Right renal cortex interstitium (tissue), 3 donors: ENCODE measurements around the gene CCAR1. TPM values are rescaled to one million over a fixed set of nuclear protein-coding genes. Genes with fewer than 3 reads are reported as not detected.
"Not testable (repeated sequence)": the region's sequence is repeated elsewhere in the genome, so short reads cannot be mapped to it uniquely, and the experiment has no call there.

Experiments
- DNase-seq, 3 donors: peaks; one replicate each; pipeline ENCODE4 v3.0.0-alpha.2; 2013; ENCODE audit warnings: low read depth in 3 of 3, low spot score in 2 of 3
- polyA plus RNA-seq, 3 donors: library from polyadenylated mRNA; unstranded; fragments of 120-200 nt; gene quantifications; one replicate each; pipeline ENCODE4 v1.2.1, GENCODE V29; 2013; ENCODE audit not compliant: insufficient read length in 3 of 3

The CCAR1 gene
- polyA plus RNA-seq, 3 donors, result 178 to 197 (median 182) TPM

DNA sequence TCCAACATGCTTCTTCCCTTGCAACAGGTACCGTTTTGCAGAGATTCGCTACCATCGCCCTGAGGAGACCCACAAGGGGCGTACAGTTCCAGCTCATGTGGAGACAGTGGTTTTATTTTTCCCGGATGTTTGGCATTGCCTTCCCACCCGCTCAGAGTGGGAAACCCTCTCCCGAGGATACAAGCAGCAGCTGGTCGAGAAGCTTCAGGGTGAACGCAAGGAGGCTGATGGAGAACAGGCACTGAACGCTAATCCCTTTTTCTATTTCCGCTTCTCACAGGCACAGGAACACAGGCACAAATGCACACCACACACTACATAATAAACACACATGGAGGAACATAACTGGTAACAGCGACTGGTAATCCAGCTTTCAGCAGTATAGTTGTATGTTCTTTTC is 35.2 kb downstream of the CCAR1 start:
- DNase-seq, result no peak

DNA sequence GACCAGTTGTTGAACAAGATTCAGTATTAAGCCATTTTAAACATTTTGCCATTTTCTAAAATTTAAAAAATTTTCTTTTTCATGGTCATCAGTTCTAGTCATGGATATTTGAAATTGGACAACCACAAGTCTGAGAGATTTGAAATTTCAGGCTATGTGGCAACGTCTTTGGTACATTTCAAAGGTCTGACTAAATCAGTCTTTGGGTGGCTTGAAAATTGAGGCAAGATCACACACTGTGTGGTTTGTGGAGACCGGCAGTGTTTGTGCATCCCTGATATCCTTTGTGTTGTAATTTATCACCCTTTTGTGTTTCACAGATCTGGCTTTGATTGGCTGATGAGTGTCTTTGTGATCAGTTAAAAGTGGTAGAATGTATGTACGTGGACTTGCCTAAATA is 35.7 kb downstream of the CCAR1 start:
- no peak for DNase-seq

DNA sequence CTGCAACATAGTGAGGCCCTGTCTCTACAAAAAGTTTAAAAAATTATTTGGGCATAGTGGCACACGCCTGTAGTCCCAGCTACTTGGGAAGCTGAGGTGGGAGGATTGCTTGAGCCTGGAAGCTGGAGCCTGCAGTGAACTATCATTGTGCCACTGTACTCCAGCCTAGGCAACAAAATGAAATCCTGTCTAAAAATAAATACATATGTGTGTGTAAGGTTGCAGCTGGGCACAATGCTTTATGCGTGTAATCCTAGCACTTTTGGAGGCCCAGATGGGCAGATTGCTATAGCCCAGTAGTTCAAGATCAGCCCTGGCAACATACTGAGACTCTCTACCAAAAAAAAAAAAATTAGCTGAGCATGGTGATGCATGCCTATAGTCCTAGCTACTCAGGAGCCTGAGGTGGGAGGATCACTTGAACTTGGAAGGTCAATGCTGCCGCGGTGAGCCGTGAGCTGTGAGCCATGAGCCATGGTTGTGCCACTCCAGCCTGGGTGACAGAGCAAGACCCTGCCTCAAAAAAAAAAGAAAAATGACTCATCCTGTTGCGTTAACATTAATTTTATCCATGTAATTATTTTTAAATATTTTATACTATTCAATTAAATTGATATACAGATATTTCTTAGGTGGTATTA is 38.3 kb downstream of the CCAR1 start:
- DNase-seq, result no peak

DNA sequence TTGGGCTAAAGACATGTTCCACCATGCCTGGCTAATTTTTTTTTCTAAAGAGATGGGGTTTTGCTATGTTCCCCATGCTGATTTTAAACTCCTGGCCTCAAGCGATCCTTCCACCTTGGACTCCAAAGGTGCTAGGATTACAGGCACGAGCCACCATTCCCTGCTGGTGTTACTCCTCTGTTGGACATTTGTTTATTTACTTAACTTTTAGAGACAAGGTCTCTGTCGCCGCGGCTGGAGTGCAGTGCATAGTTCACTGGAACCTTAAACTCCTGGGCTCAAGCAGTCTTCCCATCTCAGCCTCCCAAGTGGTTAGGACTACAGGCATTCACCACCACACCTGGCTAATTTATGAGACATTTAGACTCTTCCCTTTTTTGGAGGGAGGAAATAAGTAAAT is 38.9 kb downstream of the CCAR1 start:
- DNase-seq, result no peak

DNA sequence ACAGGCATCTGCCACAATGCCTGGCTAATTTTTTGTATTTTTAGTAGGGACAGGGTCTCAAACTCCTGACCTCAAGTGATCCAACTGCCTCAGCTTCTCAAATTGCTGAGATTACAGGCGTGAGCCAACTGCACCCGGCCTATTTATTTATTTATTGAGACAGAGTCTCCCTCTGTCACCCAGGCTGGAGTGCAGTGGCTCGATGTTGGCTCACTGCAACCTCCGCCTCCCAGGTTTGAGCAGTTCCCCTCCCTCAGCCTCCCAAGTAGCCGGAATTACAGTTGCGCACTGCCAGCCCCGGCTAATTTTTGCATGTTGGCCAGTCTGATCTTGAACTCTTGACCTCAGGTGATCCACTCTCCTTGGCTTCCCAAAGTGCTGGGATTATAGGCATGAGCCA is 46.4 kb downstream of the CCAR1 start:
- DNase-seq, result not testable (repeated sequence)

DNA sequence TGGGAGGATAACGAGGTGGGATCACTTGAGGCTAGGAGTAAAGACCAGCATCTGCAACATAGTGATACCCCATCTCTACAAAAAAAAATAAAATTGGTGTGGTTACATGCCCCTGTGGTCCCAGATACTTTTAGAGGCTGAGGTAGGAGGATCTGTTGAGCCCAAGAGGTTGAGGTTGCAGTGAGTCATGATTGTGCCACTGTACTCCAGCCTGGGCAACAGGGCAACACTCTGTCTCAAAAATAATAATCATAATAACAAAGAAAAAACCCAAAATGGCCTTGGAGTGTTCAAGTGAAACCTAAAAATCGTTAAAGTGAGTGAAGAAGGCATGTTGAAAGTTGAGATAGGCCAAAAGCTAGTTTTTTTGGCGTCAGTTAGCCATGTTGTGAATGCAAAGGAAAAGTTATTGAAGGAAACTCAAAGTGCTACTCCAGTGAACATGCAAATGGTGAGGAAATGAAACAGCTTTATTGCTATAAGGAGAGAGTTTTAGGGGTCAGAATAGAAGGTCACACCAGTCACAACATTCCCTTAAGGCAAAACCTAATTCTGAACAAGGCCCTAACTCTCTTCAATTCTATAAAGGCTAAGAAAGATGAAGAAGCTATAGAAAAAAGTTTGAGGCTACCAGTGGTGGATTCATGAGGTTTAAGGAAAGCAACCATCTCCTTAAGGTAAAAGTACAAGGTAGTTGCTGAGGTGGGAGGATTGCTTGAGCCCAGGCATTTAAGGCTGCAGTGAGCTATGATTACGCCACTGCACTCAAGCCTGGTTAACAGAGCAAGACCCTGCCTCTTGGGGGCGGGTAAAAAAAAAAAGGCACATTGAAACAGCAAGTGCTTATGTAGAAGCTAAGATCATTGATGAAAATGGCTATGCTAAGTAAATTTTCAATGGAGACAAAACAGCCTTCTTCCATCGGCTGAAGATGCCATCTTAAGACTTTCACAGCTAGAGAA is 60.9 kb downstream of the CCAR1 start:
- DNase-seq, result no peak

DNA sequence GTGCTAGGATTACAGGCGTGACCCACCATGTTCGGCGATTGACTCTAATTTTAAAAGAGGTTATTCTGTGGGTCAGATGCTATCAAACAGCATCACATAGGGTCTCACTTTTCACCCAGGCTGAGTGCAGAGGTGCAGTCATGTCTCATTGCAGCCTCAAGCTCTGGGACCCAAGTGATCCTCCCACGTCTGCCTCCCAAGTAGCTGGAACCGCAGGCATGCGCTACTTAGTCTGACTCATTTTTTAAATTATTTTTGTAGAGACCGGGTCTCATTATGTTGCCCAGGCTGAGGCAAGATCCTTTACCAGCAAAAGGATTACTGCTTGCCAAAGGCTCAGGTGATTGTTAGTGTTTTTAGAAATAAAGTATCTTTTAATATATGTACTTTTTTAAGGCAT is 63.4 kb downstream of the CCAR1 start:
- DNase-seq, result no peak

DNA sequence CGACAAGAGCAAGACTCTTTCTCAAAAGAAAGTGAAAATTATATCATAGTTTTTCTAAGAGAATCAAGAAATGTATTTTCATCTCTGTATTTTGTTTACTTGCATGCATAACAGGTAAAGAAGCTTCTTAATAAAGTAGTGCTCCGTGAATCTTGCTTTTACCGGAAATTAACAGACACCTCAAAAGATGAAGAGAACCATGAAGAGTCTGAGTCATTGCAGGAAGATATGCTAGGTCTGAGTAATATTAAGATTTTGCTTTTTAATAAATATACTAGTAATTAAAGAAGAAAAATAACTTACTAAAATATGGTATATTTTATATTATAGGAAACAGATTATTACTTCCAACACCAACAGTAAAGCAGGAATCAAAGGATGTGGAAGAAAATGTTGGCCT is 66.8 kb downstream of the CCAR1 start:
- DNase-seq, result no peak

DNA sequence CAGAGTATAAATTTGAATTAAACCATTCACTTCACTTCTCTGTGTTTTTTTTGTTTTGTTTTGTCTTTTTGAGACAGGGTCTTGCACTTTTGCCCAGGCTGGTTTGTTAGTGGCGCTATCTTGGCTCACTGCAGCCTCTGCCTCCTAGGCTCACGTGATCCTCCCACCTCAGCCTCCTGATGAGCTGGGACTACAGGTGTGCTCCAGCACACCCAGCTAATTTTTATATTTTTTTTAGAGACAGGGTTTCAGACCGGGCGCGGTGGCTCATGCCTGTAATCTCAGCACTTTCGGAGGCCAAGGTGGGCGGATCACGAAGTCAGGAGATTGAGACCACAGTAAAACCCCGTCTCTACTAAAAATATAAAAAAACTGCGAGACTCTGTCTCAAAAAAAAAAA is 69.4 kb downstream of the CCAR1 start:
- DNase-seq, result no peak

DNA sequence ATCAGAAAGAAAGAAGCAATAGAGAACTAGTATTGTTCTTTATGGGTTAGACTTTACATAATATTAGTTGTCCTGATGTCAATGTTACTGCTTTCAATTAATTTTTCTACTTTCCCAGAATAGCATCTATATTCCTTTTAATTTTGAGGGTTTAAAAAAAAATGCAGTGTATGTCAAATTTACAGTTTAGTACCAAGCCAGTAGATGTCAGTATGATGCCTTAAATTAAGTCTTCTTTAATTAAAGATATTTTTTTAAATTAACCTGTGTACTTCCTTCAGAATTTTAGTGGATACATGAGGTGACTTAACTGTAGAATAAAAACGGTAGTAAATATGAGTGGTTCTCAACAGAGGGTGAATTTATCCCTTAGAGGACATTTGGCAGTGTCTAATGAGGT is 71.1 kb downstream of the CCAR1 start:
- no peak for DNase-seq

DNA sequence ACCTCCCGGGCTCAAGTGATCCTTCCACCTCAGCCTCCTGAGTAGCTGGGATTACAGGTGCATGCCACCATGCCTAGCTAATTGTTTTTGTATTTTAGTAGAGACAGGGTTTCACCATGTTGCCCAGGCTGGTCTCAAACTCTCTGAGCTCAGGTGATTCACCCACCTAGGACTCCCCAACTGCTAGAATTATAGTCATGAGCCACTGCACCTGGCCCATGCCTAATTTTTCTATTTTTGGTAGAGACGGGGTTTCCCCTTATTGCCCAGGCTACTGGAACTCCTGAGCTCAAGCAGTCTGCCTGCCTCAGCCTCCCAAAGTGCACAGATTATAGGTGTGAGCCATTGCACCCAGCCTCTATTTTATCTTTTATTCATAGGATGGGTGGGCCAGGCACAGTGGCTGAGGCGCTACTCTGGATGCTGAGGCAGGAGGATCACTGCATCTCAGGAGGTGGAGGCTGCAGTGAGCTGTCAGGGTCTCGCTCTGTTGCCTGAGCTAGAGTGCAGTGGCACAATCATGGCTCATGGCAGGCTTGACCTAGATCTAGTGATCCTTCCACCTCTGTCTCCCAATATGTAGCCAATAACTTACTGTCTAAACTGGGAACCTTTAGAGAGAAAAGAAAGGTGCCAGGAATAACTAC is 75.0 kb downstream of the CCAR1 start:
- no peak for DNase-seq

DNA sequence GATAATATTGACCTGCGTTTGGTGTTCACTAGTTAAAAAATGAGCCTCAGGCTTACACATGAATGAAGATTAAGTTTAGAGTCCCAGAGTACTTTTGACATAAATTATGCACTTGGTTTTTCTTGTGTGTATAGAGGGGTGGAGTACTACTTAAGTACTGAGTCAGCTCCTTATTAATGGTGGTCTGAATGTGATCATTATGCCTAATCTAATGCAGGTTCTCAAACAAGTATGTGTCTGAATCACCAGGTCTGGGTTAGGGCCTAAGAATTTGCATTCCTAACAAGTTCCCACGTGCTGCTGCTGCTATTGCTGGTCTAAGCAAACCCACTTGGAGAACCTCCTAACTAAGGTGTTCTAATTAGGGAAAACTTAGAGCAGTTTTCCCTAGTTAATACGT is 75.6 kb downstream of the CCAR1 start:
- DNase-seq, result no peak

DNA sequence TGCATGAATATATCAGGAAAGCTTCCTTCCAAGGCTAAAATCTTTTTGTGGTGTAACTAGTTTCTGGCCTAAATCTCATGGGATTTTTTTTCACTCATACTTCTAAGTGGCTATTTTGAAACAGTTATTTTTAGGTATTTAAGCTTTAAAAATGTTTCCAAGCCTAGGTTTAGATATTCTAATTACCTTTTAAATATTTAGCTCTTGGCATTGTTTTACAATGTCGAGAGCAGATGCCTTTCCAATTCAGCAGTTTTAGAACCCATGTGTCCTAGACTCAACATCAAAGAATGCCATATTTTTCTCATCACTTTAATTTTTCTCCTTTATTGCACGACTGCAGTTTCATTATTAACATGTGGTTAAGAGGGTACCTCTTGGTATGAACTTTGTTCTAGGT is 79.2 kb downstream of the CCAR1 start:
- DNase-seq, result no peak

DNA sequence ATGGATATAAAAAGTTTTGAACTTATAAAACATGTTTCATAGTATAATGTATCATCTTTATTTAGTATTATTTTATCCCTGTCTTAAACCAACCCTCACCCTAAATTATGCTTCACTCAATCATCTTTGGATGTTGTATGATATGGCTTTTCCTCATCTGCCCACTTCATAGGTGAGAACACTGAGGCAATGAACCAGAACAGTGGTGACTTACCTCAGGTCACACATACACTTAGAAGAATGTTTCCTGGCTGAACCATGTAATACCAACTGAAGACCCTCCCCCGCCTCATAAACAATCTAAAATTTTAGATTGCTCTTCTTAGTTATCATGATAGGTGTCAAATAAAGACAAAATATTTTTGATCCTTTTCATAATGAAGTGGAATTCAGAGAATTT is 83.7 kb downstream of the CCAR1 start:
- no peak for DNase-seq

DNA sequence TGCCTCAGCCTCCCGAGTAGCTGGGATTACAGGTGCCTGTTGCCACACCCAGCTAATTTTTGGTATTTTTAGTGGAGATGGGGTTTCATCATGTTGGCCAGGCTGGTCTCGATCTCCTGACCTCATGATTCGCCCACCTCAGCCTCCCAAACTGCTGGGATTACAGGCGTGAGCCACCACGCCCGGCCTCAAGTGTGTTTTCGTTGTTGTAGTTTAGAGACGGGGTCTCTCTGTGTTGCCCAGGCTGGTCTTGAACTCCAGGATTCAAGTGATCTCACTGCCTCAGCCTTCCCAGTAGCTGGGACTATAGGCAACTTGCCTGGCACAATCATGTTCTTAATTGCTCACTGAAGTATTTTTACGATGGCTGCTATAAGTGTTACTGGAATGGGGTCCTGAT is 89.8 kb downstream of the CCAR1 start:
- not testable (repeated sequence) for DNase-seq

DNA sequence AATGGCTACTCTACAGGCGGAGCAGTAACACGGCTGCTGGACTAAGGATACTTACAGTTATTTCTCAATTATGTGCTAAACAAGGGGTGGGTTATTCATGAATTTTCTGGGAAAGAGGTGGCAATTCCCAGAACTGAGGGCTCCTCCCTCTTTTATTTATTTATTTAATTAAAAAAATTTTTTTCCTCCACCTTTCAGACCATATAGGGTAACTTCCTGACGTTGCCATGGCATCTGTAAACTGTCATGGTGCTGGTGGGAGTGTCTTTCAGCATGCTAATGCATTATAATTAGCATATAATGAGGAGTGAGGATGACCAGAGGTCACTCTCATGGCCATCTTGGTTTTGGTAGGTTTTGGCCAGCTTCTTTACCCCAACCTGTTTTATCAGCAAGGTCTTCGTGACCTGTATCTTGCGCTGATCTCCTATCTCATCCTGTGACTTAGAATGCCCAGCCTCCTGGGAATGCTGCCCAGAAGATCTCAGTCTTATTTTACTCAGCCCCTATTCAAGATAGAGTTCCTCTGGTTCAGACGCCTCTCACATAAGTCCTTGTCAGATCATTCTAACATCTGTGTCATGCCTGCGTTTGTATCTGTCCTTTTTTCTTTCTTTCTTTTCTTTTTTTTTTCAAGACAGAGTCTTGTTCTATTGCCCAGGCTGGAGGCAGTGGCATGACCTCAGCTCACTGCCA is 90.4 kb downstream of the CCAR1 start:
- DNase-seq, result no peak

DNA sequence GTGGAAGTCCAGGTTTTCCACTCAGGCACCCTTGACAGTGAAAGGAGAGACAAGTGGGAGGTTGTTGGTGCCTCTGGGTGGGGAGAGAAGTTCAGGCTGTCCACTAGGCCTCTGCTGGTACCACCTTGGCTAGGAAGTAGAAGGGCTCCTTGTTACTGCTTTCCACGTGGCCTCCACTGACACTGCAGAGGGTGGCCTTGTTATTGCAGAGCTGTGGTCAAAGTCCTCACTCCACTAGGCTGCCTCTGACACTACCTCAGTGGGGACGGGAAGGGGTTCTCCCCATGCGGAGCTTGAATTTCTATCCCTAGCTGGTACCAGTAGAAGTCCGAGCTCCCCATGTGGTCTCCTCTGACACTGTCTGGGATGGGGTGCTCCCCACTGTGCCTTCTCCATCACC is 91.4 kb downstream of the CCAR1 start:
- DNase-seq, result no peak

DNA sequence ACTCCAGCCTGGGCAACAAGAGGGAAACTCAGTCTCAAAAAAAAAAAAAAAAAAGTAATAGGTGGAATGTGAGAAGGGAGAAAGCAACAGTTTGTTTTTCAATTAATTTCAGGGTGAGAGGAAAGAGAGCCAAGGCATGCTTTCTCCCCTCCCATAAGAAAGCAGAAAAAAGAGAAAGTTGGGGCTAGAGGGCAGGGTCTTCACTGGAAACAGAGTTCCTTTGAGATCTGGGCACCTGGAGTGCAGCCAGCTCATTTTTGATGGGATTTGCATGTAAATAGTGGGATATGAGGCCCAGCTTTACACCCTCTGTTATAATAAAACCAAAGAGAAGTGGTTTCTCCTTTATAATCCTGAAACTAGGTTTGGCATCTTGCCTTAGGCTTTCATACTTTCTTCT is 92.5 kb downstream of the CCAR1 start:
- no peak for DNase-seq

DNA sequence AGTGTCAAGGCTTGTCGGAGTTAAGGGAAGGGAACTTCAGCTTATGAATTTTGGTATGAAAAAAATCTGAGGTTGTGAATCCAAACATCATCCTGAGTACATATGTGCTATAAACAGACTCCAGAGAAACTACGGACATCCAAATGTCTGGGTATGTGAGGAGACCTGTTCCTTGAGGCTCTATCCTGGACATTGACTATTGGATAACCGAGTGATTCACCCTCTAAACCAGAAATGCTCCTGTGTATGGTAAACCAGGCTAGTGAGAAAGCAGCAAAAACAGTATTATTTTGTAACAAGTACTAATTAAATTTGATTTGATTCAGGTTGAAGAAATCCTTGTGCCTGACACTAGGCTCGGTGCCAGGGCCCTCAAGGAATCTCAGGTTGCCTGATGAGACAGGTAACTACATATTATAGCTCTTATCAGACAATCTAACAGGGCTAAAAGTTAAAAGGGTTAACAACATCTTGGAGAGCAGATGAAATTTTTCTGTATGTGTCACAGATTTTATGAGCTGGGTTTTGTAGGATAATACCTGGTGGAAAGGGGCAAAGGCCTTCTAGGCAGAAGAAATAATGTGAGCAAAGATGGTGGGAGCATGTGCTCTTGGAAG is 95.9 kb downstream of the CCAR1 start:
- DNase-seq, result no peak

DNA sequence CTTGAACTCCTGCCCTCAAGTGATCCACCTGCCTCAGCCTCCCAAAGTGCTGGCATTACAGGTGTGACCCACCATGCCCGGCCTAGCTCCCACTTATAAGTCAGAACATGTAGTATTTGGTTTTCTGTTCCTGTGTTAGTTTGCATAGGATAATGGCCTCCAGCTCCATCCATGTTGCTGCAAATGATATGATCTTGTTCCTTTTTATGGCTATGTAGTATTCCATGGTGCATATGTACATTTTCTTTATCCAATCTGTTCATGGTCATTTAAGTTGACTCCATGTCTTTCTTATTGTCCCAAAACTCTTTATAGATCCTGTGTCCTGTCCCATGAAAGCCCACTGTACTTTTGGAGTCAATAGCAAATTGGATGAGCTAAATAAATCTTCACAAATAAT is 99.3 kb downstream of the CCAR1 start:
- not testable (repeated sequence) for DNase-seq

DNA sequence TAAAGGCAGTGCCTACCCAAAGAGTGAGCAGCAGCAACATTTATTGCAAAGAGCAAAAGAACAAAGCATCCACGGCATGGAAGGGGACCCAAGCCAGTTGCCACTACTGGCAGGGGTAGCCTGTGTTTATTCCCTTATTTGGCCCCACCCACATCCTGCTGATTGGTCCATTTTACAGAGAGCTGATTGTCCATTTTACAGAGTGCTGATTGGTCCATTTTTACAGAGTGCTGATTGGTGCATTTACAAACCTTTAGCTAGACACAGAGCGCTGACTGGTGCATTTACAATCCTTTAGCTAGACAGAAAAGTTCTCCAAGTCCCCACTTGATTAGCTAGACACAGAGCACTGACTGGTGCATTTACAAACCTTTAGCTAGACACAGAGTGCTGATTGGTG is 101.6 kb downstream of the CCAR1 start:
- DNase-seq, result not testable (repeated sequence)
